Smooth muscle cell of bladder (primary cell): ENCODE data around the gene ZNF722. TPM values are rescaled to one million over a fixed set of nuclear protein-coding genes. Genes with fewer than 3 reads are reported as not detected.

Experiments
- total RNA-seq: library from RNA; depleted of rRNA; stranded (reverse); fragments of >200 nt; gene quantifications from 2 replicates; pipeline ENCODE4 v1.2.3, GENCODE V29; 2014

The ZNF722 gene
- not detected in 2 replicates for total RNA-seq

DNA sequence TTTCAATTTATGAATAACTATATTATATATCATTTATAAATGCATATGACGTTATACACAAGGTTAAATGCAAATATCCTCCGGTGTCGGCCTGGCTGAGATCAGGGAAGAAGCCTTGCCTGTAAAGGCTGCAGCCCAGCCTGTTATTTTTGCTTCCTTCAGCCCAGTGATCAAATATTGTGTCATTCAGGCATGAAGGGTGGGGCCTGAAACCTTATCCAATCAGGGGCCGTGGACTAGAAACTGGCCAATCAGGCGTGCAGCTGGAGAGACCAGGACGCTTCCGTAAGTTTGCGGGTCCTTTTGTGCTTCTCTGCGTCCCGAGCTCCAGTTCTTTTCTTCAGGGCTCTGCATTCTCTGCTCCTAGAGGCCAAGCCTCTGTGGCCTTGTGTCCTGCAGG lies at the start of gene ZNF722:
ZNF722 (plus strand) TSS at position 301 of the 400 bp plus-strand sequence. CDS start 113 bp downstream, outside the sequence.

DNA sequence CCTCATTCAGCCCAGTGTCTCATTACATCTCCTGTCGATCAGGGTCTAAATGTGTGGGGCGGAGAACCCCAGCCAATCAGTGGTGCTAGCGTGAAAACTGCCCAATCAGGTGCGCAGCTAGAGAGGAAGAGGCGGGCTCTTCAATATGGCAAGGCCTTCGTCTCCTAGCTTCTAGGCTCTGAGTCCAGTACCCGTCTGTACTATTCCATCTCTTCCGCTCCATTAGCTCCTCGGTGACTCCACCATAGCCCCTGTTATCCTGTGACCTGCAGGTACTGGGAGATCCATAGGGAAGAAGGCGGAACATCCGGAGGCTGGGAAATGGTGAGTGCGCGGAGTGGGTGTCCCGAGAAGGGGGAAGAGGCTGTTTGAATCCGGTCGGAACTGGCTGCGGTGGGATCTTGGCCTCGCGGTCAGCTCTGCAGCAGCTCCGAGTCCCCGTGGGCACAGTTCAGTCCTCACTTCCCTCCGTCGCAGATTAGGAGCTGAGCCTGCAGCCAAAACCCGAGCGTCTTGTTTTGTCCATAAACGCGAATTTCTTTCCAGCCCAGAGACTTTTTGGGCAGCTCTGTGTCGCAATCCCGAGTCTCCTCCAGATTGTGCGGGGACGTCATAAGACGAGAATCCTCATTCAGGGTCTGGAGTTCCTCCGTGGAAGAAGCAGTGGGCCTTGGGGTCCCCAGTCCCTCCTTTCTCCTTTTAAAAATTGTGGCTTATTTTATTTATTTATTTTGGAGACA lies 46.8 kb downstream of the ZNF722 start, which contains the start of gene ZNF727:
ZNF727 (plus strand) TSS at position 134 of the 740 bp plus-strand sequence; CDS start at position 322, 188 bp downstream.

Other genes with a start within 250 kb of the ZNF722 start
- 0.28 TPM in 2 replicates for gene ZNF727, start 46.6 kb downstream of the ZNF722 start, total RNA-seq
- not detected in 2 replicates for gene ZNF735, start 208.4 kb downstream of the ZNF722 start, total RNA-seq
- gene ZNF679, start 229.6 kb downstream of the ZNF722 start, total RNA-seq, result not detected in 2 replicates